HG03442 (cell line): Measurements from ENCODE around the gene GFI1B.
A peak's percentile ranks its signal among the peaks of the same experiment; 100 is the strongest.
"Not testable (repeated sequence)": the region's sequence is repeated elsewhere in the genome, so short reads cannot be mapped to it uniquely, and the experiment has no call there.

Experiments used
- ATAC-seq: cut with Tn5 transposase; IDR thresholded peaks from one replicate; pipeline ENCODE4 v1.9.1; 2021; ENCODE audit warnings: mild to moderate bottlenecking, moderate library complexity; ENCODE audit not compliant: unreplicated experiment

GFI1B gene

GRCh38 chr9:133008824-133009223 is 30.3 kb downstream of the GFI1B start:
- ATAC-seq = no peak

GRCh38 chr9:133009906-133010582 is 31.6 kb downstream of the GFI1B start:
- no peak for ATAC-seq

GRCh38 chr9:133014696-133015095 is 36.2 kb downstream of the GFI1B start:
- no peak for ATAC-seq

GRCh38 chr9:133023117-133023890 is 44.8 kb downstream of the GFI1B start:
- ATAC-seq = no peak

- ATAC-seq = no peak
Measured at GRCh38 chr9:133026426-133026825, 47.9 kb downstream of the GFI1B start.

GRCh38 chr9:133027134-133027533 is 48.6 kb downstream of the GFI1B start:
- no peak for ATAC-seq

- ATAC-seq = no peak
Measured at GRCh38 chr9:133028221-133028620, 49.7 kb downstream of the GFI1B start.

GRCh38 chr9:133029994-133030316 is 51.5 kb downstream of the GFI1B start:
- ATAC-seq = no peak

- ATAC-seq = peak; percentile 97
Measured at GRCh38 chr9:133030317-133031129, 52.0 kb downstream of the GFI1B start, which contains the start of gene GTF3C5. GTF3C5 (plus strand) TSS chr9:133030997; CDS start chr9:133031012, 15 bp downstream.

- ATAC-seq = no peak
Measured at GRCh38 chr9:133031130-133031422, 52.6 kb downstream of the GFI1B start.

- ATAC-seq = no peak
Measured at GRCh38 chr9:133031496-133031911, 53.0 kb downstream of the GFI1B start.

- no peak for ATAC-seq
Measured at GRCh38 chr9:133032171-133032570, 53.7 kb downstream of the GFI1B start.

- ATAC-seq = no peak
Measured at GRCh38 chr9:133035669-133036068, 57.2 kb downstream of the GFI1B start.

- no peak for ATAC-seq
Measured at GRCh38 chr9:133037775-133038515, 59.5 kb downstream of the GFI1B start.

- ATAC-seq = not testable (repeated sequence)
Measured at GRCh38 chr9:133040892-133041479, 62.5 kb downstream of the GFI1B start.
